HG03066 (cell line): ENCODE data around the gene ARMCX2.
A peak's percentile ranks its signal among the peaks of the same experiment; 100 is the strongest.
"Not testable (repeated sequence)": the region's sequence is repeated elsewhere in the genome, so short reads cannot be mapped to it uniquely, and the experiment has no call there.

Experiments
- ATAC-seq: cut with Tn5 transposase; IDR thresholded peaks from one replicate; pipeline ENCODE4 v1.9.1; 2021; ENCODE audit warnings: low read depth; ENCODE audit not compliant: unreplicated experiment

ARMCX2 gene

GRCh38 chrX:101659601-101660063 is at the start of gene ARMCX2:
Gene ARMCX2 (minus strand): TSS chrX:101659850. CDS start chrX:101657588, 2,262 bp downstream.
- no peak for ATAC-seq

- ATAC-seq, result no peak
Measured at GRCh38 chrX:101709384-101709783, 49.7 kb upstream of the ARMCX2 start.

- ATAC-seq, result no peak
Measured at GRCh38 chrX:101708163-101708562, 48.5 kb upstream of the ARMCX2 start.

- ATAC-seq, result peak; percentile 87
Measured at GRCh38 chrX:101693476-101693875, 33.8 kb upstream of the ARMCX2 start.

- no peak for ATAC-seq
Measured at GRCh38 chrX:101691835-101692234, 32.2 kb upstream of the ARMCX2 start.

- ATAC-seq, result no peak
Measured at GRCh38 chrX:101686574-101686973, 26.9 kb upstream of the ARMCX2 start.

GRCh38 chrX:101685923-101686322 is 26.3 kb upstream of the ARMCX2 start:
- ATAC-seq, result no peak

GRCh38 chrX:101682723-101683122 is 23.1 kb upstream of the ARMCX2 start:
- ATAC-seq, result no peak

- peak; percentile 70 for ATAC-seq
Measured at GRCh38 chrX:101677028-101677427, 17.4 kb upstream of the ARMCX2 start.

GRCh38 chrX:101676571-101676970 is 16.9 kb upstream of the ARMCX2 start:
- peak; percentile 21 for ATAC-seq

- ATAC-seq, result no peak
Measured at GRCh38 chrX:101668143-101668542, 8.5 kb upstream of the ARMCX2 start.

- peak; percentile 63 for ATAC-seq
Measured at GRCh38 chrX:101658661-101659491, 774 bp downstream of the ARMCX2 start.

GRCh38 chrX:101657495-101657894 is 2.2 kb downstream of the ARMCX2 start:
- ATAC-seq, result no peak

GRCh38 chrX:101656817-101657216 is 2.8 kb downstream of the ARMCX2 start:
- no peak for ATAC-seq

GRCh38 chrX:101655534-101655933 is 4.1 kb downstream of the ARMCX2 start:
- no peak for ATAC-seq

GRCh38 chrX:101647716-101648115 is 11.9 kb downstream of the ARMCX2 start:
- not testable (repeated sequence) for ATAC-seq

- ATAC-seq, result no peak
Measured at GRCh38 chrX:101642093-101642492, 17.6 kb downstream of the ARMCX2 start.

GRCh38 chrX:101639583-101639982 is 20.1 kb downstream of the ARMCX2 start:
- no peak for ATAC-seq

- ATAC-seq, result no peak
Measured at GRCh38 chrX:101619364-101619763, 40.3 kb downstream of the ARMCX2 start.

GRCh38 chrX:101617211-101618191 is 42.1 kb downstream of the ARMCX2 start, which contains the start of gene ARMCX6:
Gene ARMCX6 (minus strand): TSS chrX:101618000. CDS start chrX:101616620, 1,380 bp downstream.
- ATAC-seq, result peak; percentile 93

GRCh38 chrX:101605728-101606127 is 53.9 kb downstream of the ARMCX2 start:
- no peak for ATAC-seq
